ENCODE data around the gene CNN2.
"Not testable (repeated sequence)": the region's sequence is repeated elsewhere in the genome, so short reads cannot be mapped to it uniquely, and the experiment has no call there.

The CNN2 gene

DNA sequence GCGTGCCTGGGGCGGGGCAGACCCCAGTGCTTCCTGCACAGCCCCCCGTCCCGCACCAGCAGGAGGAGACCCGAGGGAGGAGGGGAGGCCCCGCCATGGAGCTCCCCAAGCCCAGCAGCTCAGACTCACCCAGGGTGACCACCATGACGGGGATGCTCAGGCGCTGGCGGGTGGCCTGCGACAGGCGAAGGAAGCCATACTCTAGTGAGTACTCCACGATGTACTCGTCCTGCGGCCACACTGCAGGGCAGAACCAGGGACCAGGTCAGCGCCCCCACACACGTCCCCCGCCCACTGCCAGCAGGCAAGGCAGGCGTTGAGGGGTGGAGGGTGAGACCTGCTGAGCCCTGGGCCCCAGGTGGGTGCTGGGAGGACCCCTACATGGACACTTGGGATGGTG, 14.1 kb upstream of the CNN2 start:
- no peak for DNase-seq

DNA sequence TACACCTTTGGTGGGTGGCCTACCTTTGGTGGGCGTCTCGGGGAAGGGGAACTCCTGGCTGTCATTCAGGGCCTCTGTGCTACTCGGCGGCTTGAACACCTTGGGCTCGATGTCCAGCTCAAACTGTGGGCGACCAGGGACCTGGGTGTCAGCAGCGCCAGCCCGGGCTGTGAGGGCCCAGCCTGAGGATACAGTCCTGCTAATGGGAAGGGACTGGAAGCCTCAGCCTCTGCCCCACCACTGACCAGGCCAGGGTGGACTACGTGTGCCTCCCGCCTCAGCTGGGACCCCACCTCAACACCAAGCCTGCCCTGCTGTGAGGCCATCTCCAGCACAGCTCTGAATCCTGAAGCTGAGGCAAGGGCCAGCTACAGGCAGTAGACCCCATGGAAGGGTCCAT, 13.2 kb upstream of the CNN2 start:
- DNase-seq = no peak

DNA sequence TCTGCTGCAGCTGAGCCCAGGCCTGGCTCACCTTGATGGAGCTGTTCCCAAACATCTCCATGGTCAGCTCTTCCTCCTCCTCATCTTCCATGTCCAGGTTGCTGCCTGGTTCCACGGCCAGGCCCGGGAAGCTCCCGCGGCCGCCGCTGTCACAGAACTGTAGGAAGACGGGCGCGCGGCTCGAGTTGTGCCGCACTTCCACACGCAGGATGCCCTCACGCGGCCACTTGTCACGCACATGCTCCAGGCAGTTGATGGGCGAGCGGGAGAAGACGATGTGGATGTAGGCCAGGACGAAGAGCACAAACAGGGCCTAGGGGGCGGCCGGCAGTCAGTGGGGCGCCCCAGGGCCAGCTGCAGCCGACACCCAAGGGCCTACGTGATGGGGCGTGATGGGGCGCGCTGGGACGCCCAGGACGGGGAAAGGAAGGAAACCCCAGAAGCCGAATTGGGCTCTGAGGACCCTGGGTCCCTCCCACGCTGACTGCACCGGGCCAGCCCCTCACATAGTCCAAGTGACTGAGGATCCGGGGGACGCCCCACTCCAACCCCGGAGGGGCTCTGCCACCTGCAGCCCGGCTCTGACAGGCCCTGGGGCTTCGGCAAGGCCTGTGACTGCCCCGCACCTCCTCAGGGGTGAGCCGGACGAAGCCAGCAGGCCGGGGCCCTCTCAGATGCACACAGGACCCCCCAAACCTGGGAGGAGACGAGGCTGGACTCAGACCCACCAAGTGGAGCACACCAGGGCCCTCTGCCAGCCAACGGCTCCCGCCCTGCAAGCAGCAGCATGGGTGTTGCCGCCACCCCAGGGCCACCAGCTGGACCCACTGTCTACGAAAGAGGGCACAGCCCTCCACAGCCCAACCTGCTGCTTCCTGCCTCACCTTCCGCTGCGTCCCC, 12.0 kb upstream of the CNN2 start:
- no peak for DNase-seq

DNA sequence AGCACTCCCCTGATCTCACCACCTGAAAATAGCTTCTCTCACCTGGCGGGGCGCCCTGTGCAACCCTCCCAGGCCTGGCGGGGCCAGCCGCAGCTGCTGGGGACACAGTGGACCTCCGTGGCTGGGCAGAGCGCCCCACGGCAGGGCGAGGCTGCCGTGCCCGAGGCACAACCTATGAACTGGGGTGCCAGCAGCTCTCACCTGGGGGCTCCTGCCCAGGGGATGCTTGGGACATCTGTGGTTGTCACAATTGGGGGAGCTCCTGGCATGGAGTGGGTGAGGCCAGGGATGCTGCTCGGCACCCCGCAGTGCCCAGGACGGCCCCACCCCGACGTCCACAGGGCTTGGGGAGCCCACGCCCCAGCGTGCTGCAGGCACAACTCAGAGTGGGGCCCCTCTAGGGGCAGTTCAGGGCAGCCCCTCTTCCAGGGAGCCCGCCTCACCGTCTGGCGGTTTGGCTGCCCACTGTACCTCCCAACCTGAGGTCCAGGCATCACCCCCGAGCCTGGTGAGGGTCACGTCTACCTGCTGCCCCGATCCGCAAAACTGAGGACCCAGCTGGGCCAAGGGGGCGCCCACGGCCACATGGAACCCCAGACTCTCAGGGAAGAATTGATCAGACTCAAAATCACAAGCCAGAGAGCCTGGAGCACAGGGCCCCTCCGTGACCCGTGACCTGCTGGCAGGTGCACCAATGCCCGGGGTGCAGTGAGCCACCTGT, 11.2 kb upstream of the CNN2 start:
- no peak for DNase-seq

DNA sequence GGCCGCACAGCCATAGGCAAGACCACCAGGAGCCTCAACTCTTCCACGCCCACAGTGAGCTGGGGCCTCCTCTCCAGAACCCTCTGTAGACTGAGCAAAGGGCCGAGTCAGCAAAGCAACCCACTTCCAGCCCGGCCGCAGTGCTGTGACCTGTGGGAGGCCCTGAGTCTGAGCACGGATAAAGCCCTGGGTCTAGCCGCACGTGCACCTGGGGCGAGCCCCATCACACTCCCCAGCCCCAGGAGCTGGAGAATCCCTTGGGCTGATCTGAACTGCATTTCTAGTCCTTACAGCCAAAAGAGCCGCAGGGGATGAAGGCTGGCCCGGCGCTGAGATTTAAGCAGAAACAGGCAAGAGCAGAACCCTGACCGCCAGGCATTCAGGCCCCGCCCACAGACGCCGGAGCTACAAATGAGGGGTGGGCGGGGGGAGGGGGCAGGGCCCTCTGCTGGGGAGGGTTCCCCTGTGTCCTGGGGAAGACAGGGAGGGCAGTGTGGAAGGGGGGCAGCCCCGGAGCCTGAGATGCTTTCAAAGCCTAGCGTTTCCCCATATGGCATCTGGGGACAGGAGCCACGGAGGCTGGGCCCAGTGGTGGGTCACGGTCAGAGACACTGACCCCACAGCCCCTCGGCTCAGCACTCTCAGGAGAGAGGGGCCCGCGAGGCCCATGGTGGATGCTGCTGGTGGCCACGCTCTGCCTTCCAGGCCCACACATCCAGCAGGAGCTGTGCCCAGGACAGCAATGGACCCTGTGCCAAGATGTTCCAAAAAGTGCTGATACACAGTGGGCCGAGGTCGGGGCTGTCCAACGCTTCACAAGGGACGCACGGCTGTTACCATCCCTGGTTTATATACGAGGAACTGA, 10.4 kb upstream of the CNN2 start:
- no peak for DNase-seq

DNA sequence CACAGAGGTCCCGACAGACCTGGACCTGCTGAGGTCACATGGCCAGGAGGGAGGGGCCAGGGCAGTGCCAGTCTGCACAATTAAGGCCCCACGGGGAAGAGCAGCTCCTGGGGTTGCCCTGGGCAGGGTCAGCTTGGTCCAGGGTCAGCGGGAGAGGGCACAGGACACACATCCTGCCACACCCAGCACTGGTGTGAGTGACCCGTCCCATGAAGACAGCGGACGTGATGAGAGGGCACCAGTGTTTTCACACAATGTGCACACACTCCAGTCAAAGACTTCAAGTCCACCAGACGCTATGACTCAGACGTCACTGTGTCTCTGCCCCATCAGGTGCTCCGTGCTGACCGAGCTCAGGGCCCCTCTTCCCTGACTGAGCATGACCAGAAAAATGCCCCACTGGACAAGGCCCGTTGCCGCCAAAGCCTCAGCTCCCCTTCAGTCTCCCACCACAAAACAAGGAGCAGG, 9.7 kb upstream of the CNN2 start:
- no peak for DNase-seq

DNA sequence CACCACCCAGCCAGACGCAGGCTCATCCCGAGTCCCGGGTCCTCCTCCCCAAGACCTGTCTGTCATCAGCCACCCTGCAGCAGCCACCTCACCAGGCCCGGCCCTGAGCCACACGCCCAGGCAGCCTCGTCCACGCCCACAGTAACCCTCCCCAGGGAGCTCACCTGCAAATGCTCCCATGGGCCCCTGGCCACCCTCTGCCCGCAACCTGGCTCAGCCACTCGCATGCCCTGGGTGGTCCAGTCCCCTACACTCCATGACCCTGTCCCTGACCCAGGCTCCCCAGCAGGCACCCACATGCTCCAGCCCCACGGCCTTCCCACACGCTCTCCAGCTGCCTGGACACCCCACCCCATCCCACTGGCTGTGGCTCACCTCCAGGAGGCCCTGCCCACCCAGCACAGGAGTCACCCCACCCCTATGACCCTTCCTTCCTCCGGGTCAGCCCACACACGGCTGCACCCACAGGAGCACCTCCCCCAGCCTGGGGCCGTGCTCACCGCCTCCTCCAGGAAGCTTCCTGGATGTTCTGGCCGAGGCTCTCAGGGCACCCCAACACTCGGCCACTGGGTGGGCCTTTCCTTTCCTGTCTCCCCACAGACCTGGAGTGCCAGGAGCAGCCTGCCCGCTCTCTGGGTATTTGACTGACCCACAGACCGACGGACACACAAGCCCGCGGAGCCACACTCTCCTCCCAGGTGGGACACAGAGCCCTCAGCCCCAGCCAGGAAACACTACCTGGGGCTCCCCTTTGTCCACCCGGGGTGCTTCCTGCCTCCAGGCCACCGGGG, 9.1 kb upstream of the CNN2 start:
- no peak for DNase-seq

DNA sequence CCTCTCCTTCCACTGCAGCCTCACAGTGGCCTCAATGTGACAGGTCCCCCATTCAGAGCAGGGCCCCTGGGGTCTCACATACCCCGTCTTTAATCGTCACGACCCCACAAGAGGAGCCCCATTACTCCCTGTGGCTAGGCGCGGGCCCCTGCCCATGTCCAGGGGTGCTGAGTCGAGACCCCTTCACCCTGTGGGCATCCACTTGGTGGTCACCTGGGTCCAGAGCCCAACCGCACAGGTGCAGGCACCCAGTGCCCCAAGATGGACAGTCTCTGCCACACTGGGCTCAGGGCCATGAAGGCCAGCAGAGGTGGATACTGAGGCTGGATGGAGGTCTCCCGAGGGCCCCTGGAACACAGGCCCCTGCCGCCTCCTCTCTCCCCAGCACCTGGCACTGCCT, 8.5 kb upstream of the CNN2 start:
- no peak for DNase-seq

DNA sequence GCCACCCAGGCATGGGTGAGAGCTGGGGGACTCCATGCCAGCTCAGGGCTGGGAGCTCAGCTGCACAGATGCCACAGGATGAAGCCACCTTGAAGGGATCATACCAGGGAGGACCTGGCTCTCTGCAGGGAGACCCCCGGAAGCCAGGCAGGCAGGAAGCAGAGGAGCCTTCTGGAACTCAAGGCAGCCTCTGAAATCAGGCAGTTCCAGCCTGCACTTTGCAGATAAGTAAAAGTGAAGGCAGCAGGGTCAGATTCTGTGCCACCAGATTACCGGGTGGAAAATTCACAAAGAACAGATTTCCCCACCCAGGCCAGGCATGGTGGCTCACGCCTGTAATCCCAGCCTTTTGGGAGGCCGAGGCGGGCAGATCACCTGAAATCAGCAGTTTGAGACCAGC, 8.0 kb upstream of the CNN2 start:
- DNase-seq = no peak

DNA sequence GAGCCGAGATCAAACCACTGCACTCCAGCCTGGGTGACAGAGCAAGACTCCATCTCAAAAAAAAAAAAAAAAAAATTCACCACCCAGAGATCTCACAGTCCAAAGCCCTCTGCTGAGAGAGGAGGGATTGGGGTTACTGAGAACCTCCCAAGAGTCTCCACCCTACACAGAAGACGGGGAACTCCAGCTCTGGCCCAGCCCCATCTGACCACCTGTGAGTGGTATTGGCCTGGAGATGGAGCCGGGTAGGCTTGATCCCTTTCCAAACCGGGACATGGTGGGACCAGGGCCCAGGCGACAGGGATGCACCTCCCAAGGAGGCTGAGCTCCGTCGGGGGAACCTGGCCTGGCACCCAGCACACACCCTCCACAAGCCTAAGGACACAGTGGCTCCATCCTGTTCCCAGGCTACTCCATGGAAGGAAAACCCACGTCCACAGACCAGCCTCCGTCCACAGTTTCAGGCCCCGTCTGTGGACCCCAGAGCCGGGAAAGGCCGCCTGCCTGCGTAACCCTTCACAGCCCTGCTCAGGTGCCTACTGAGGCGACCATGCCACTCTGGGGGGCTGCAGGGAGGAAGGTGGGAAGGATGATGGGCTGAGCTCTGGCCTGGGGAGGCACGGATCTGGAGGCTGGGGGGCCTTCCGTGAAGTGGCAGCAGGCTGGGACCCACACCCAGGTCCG, 7.3 kb upstream of the CNN2 start:
- DNase-seq = no peak

DNA sequence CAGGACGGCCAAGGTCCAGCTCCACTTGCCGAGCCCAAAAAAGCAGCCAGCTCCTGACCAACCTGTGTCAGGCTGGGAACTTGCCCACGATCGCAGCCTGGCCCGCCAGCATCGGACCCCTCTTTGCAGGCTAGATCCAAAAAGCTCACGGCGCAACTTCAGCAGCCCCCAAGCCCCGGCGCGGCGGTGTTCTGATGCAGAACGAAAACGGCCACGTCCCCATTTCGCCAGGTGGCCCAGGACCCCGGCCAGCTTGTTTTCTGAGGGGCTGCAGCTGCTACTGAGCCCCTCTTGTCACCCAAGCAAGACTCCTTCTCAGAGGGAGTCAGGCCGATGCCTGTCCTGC, 6.8 kb upstream of the CNN2 start:
- no peak for DNase-seq

DNA sequence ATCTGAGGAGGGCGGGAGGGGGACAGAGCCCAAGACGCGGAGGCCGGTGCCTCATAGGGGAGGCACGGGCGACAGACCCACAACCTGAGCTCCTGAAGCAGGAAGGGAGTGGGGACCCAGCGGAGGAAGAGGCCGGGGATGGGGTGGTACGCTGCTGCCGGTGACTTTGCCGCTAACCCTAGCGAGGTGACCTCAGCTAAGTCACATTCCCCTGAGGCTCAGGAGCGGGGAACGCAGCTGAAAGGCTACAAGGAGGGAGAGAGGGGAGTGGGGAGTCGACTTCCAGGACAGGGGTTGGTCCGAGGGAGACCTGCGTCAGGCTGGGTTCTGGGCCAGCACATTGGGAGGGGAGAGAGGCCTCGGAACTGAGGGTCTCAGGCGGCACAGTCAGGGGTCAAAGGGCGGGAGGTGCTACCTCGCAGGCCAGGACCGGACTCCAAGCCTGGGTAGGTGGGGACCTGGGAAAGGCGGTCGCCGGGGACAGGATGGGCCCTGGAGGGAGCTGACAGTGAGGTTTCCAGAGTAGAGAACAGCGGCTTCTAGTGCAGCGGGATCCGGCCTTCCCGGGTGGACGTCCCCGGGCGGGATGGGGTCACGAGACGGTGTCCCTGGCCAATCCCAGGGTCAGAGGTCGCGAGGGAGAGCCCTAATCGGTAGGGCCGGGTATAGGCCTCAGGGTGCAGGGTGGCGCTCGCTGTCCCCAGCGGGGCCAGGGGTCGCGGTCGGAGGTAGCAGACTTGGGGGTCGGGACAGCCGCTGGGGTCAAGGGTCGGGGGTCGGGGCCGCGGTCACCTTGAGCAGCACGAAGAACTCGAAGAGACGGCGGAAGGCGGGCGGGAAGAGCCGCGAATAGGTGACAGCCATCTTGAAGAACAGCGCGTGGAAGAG, 6.2 kb upstream of the CNN2 start:
- DNase-seq = no peak

DNA sequence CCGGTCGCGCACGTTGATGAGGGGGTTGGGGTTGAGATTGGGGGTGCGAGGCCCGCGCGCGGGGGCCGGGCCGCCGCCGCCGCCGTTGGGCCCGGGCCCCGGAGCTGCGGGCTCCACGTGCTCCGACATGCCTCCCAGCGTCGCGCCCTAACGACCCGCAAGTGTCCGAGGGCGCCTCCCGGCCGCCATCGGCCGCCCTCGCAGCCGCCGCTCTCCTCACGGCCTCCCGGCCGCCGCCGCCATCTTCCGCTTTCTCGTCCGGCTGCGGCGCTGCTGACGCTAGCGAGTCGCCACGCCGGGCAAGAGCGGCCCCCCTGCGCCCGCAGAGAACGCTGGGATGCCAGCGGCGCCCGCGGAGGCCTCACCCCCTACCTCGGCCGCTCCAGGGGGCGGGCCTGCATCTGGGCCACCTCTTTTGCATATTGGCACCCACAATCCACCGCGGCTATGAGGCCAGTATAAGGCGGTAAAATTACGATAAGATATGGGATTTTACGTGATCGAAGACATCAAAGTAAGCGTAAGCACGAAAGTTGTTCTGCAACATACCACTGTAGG, 5.5 kb upstream of the CNN2 start, which contains the start of gene TMEM259:
Gene TMEM259, minus strand, starts transcription at position 256 of the 558 bp plus-strand sequence. Its CDS starts 127 bp downstream, at position 129.
- DNase-seq = peak; percentile 80

DNA sequence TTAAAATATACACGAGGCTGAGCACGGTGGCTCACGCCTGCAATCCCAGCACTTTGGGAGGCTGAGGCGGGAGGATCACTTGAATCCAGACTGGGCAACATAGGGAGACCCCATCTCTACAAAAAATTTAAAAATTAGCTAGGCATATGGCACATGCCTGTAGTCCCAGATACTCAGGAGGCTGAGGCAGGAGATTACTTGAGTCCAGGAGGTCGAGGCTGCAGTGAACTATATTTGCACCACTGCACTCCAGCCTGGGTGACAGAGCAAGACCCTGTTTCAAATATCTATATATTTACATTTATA, 2.6 kb upstream of the CNN2 start:
- not testable (repeated sequence) for DNase-seq

DNA sequence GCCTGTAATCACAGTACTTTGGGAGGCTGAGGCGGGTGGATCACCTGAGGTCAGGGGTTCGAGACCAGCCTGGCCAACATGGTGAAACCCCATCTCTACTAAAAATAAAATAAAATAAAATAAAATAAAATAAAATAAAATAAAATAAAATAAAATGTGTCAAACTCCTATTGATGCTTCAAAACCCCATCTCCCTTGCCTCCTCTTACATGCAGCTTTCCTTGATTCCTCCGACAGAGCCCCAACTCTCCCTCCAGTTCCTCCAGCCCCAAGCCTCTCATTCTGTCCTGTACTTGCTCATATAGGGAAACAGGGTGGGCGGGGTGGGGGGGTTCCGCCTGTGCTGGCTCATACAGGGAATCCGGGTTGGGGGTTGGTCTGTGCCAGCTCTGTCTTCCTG, 1.3 kb upstream of the CNN2 start:
- DNase-seq = not testable (repeated sequence)

DNA sequence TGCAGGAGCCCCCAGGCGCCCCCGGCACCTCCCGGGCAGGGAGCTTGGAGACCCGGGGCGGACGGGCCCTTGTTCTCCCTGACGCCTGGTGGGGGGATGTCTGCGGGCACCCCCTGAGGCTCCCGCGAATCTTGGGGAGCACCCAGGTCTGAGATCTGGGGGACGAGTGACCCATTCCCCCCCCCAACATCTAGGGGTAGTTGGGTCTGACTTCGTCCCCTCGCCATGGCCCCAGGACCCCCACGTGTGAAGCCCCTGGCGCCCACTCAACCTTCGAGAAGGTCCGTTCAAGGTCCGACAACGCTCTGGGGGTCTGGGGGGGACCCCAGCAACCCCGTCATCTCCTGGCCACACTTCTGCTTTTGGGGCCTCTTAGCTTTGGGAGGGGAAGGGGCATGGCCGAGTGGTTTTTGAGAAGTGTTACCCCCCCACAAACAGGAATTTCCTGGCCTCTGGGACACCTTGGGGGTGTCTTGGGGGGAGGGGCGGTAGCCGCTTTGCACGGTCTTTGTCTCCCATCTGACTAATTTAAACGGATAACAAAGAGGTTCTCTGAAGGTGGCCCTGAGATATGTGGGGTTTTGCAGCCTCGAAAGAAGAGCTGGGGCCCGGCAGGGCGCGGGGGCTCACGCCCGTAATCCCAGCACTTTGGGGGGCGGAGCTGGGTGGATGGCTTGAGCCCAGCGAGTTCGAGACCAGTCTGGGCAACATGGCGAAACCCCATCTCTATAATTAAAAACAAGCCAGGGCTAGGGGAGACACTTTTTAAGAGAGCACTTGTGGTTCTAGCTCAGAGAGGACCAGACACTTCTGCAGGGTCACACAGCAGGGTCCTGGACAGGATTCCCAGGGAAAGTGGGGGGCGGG, 608 bp downstream of the CNN2 start:
- no peak for DNase-seq

DNA sequence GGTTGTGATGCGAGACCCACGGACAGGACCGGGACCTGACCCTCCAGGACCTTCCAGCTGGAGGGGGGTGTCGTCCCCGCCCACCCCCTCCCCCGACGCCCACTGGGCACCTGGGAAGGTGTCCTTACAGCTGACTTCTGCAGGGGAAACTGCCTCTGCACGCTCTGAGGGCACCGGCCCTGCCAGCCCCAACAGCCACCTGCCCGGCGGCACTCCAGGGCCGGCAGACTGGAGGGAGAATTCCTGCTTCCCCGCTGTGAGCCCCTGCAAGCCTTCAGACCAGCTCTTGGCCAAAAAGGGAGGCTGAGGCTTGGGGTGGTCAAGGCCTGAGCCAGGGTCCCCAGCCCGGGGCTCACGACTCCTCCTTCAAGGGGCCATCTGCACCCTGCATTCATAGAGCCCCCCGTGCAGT, 1.2 kb downstream of the CNN2 start:
- DNase-seq = no peak

DNA sequence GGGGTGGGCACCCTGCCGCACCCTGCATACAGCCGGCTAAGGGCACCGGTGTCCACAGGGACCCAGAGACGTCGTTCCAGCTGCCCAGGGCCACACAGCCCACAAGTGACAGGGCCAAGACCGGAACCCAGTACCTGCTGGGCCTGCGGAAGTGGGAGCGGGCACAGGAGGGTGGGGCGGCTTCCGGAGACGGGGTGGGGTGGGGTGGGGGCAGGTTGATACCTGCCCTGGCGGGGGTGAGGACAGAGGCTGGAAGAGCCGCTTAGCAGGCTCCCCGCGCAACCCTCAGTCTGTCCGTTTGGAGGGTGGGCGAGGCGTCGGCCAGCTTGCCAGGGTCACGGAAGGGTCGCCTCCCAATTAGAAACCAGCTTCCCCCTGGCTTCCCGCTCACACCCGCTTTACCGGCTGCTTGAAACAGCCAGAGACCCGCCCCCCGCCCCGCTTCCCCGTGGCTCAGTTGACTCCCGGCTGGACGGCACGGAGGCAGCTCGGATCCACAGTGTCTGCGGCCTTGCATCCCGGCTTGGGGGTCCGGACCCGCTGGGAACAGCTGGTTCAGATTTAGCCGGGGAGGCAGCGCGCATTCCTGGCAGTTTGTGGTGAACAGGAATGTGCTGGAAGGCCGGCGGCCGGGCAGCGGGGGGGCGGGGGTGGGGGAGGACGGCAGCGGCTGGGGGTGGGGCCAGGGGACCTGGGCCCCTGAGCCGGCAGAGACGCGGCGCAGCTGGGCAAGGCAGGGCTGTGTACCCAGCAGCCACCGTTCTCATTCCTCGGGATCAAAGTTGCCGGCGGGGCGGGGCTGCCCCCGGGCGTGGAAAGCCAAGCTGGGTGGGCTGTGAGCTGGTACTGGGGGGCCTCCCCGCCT, 1.9 kb downstream of the CNN2 start:
- DNase-seq = no peak

Data from NCI-H526 treated with DMSO at 0.1 percent for 48 hours (cell line).